ENCODE results near the gene GFI1B. TPM values are rescaled to one million over a fixed set of nuclear protein-coding genes. Genes with fewer than 3 reads are reported as not detected.
"Not testable (repeated sequence)": the region's sequence is repeated elsewhere in the genome, so short reads cannot be mapped to it uniquely, and the experiment has no call there.

Gene GFI1B
- polyA plus RNA-seq, 1 experiment: 0.16 TPM

DNA sequence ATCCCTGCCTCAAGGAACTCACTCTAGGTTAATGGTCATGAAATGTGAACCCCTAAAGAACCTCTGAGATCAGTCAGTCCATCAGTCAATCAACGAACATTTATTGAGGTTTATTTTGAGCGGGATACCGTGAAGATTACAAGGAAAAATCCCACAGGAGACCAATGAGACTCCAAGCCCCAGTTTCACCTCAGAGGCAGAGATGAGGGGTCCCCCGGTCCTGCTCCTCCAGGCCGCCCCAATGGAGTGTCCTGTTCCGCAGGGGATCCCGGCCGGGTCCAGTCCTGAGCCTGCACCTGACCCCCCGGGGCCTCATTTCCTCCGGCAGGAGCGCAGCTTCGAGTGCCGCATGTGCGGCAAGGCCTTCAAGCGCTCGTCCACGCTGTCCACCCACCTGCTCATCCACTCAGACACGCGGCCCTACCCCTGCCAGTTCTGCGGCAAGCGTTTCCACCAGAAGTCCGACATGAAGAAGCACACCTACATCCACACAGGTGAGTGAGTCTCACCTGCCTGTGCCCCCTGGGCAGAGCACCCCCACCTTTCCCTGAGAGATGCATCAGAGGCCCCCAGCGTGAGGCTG lies 11.0 kb downstream of the GFI1B start:
- ChIA-PET CTCF (no interaction called here), POLR2A (no interaction called here)
- DNase-seq (ENCODE audit: low read depth, low spot score): no peak
- Histone ChIP-seq H3K4me3 (ENCODE audit: low read depth, low read length) (no peak overlapping the region), H3K27me3 (ENCODE audit: control insufficient read depth, insufficient read depth, low read length) (peaks cover 39% of the 10 kb centered on the region), H3K27ac (ENCODE audit: low read depth, low read length) (no peak overlapping the region), H3K9me3 (ENCODE audit: control insufficient read depth, insufficient read depth, low read length) (no peaks in the 10 kb centered on the region; the same call in 1 of the 2 replicates)
- TF ChIP-seq, protein P1, sequence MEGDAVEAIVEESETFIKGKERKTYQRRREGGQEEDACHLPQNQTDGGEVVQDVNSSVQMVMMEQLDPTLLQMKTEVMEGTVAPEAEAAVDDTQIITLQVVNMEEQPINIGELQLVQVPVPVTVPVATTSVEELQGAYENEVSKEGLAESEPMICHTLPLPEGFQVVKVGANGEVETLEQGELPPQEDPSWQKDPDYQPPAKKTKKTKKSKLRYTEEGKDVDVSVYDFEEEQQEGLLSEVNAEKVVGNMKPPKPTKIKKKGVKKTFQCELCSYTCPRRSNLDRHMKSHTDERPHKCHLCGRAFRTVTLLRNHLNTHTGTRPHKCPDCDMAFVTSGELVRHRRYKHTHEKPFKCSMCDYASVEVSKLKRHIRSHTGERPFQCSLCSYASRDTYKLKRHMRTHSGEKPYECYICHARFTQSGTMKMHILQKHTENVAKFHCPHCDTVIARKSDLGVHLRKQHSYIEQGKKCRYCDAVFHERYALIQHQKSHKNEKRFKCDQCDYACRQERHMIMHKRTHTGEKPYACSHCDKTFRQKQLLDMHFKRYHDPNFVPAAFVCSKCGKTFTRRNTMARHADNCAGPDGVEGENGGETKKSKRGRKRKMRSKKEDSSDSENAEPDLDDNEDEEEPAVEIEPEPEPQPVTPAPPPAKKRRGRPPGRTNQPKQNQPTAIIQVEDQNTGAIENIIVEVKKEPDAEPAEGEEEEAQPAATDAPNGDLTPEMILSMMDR (IDR thresholded peaks at IDR 0.05; ENCODE audit: low read depth, low read length): no peak

DNA sequence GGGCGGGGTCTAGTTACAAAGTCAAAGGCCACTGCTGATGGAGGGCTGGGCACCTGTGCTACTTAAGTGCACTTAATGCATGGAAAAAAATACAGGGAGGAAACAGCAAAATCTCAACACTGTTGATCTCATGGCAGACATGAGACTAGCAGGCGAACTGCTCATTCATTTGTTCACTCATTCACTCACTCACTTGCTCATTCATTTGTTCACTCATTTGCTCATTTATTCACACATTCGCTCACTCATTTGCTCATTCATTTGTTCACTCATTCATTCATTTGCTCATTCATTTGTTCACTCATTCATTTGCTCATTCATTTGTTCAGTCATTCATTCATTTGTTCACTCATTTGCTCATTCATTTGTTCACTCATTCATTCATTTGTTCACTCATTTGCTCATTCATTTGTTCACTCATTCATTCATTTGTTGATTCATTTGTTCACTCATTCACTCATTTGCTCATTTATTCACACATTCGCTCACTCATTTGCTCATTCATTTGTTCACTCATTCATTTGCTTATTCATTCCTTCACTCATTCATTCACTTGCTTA lies 11.6 kb downstream of the GFI1B start:
- H3K4me3 ChIP-seq (ENCODE audit: low read depth, low read length); H3K9me3 ChIP-seq (ENCODE audit: control insufficient read depth, insufficient read depth, low read length); H3K27ac ChIP-seq (ENCODE audit: low read depth, low read length); CTCF ChIA-PET; POLR2A ChIA-PET; DNase-seq (ENCODE audit: low read depth, low spot score): not testable (repeated sequence)
- peaks cover 41% of the 10 kb centered on the region for H3K27me3 ChIP-seq (ENCODE audit: control insufficient read depth, insufficient read depth, low read length)

DNA sequence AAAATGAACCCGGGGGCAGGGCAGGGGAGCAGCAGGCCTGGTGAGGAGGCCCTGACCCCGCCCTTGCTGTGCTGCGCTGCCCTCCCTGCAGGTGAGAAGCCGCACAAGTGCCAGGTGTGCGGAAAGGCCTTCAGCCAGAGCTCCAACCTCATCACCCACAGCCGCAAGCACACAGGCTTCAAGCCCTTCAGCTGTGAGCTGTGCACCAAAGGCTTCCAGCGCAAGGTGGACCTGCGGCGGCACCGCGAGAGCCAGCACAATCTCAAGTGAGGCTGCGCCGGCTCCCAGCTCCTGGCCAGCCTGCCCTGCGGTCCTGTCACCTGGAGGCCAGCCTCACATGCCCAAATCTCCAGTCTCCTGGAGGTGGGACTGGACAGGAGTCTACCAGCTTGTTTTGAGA lies 12.3 kb downstream of the GFI1B start:
- Histone ChIP-seq H3K9me3 (ENCODE audit: control insufficient read depth, insufficient read depth, low read length) (no peaks in the 10 kb centered on the region; the same call in 1 of the 2 replicates), H3K4me3 (ENCODE audit: low read depth, low read length) (no peak overlapping the region), H3K27me3 (ENCODE audit: control insufficient read depth, insufficient read depth, low read length) (peaks cover 43% of the 10 kb centered on the region), H3K27ac (ENCODE audit: low read depth, low read length) (no peak overlapping the region)
- TF ChIP-seq, protein P1 (IDR thresholded peaks at IDR 0.05; ENCODE audit: low read depth, low read length): no peak
- DNase-seq (ENCODE audit: low read depth, low spot score): no peak
- POLR2A ChIA-PET: no interaction called here
- CTCF ChIA-PET: no interaction called here

DNA sequence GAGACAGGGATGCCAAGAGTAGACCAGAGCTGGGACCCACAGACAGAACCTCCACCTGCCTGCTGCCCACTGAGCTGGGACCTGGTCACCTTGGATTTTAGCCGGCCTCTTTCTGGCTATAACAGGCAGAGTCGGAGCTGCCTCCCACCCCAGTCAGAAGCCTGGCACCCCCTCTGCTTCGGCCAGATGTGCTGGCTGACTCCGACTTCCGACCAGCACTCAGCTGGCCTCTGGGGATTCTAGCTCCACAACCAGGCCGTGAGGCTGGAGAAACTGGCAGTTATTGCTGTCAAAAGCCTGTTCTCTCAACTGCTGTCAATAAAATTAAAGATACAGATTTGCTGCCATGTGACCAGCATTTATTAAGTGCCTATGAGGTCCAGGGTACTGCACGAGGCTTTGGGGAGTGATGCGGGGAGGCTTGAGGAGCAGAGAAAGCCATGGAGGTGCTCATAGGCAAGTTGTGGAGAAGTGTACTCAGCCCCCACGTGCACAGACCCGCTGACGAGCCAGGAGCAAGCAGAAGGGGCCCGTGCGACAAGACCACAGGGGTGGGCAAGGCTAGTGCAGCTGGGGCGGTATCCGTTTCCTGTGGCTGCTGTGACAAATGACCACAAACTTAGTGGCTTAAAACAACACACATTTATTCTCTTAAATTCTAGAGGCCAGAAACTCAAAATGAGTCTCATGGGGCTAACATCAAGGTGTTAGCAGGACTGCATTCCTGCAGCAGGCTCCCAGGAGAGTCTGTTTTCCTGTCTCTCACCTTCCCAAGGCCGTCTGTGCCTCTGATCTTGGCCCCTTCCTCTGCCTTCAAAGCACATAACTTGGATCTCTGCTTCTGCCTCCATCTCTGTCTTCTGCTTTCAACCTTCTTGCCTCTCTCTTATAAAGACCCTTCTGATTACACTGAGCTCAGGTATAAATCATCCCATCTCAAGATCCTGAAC lies 13.1 kb downstream of the GFI1B start:
- no peak overlapping the region for H3K4me3 ChIP-seq (ENCODE audit: low read depth, low read length)
- POLR2A ChIA-PET: no interaction called here
- no peak overlapping the region for H3K27ac ChIP-seq (ENCODE audit: low read depth, low read length)
- CTCF ChIA-PET: interaction anchor here (0.6 to 1.2 kb wide), 2 partner anchors 30 to 90 kb away, joined by 3 read pairs; no protein-coding TSS in a partner anchor
- DNase-seq (ENCODE audit: low read depth, low spot score): no peak
- TF ChIP-seq, protein P1 (IDR thresholded peaks at IDR 0.05; ENCODE audit: low read depth, low read length): no peak
- peaks cover 45% of the 10 kb centered on the region for H3K27me3 ChIP-seq (ENCODE audit: control insufficient read depth, insufficient read depth, low read length)
- no peaks in the 10 kb centered on the region; the same call in 1 of the 2 replicates for H3K9me3 ChIP-seq (ENCODE audit: control insufficient read depth, insufficient read depth, low read length)

DNA sequence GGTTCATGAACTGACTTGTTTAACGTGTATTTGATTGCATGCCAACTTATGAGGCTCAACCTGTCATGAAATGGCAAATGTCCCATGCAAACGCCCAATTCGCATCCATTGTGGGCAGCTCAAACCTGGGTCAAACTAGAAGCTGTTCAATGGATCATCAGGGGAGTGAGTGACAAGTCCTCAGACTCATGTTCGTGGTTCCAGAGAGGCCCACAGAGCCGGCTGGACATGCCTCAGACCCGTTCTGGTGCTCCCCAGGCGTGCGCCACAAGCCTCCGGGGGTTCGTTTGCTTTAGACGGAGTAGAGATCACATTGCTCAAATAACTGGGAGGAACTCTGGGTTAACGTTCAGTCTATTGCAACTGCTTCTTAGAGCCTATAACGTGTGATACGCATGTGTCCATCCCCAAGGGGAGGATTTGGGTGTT lies 15.0 kb downstream of the GFI1B start:
- ChIA-PET POLR2A (no interaction called here), CTCF (no interaction called here)
- no peak for DNase-seq (ENCODE audit: low read depth, low spot score)
- H3K27me3 ChIP-seq (ENCODE audit: control insufficient read depth, insufficient read depth, low read length): peaks cover 42% of the 10 kb centered on the region
- TF ChIP-seq, protein P1 (IDR thresholded peaks at IDR 0.05; ENCODE audit: low read depth, low read length): no peak
- no peak overlapping the region for H3K27ac ChIP-seq (ENCODE audit: low read depth, low read length)
- H3K4me3 ChIP-seq (ENCODE audit: low read depth, low read length): no peak overlapping the region
- H3K9me3 ChIP-seq (ENCODE audit: control insufficient read depth, insufficient read depth, low read length): no peaks in the 10 kb centered on the region; the same call in 1 of the 2 replicates
